CD4-positive, alpha-beta T cell treated with Interleukin-12 subunit alpha and Interleukin-12 subunit beta, for 1 hour (primary cell): Measurements from ENCODE around the gene BMP10.

ENCODE experiments used
- DNase-seq: peaks from one replicate; pipeline ENCODE4 v3.0.0-alpha.2; 2020

BMP10 gene

GRCh38 chr2:68849579-68850030, 21.6 kb downstream of the BMP10 start:
- DNase-seq = no peak

- no peak for DNase-seq
Measured at GRCh38 chr2:68847751-68848150, 23.4 kb downstream of the BMP10 start.

GRCh38 chr2:68846091-68846490, 25.1 kb downstream of the BMP10 start:
- DNase-seq = no peak

GRCh38 chr2:68845043-68845442, 26.2 kb downstream of the BMP10 start:
- DNase-seq = no peak

DNA sequence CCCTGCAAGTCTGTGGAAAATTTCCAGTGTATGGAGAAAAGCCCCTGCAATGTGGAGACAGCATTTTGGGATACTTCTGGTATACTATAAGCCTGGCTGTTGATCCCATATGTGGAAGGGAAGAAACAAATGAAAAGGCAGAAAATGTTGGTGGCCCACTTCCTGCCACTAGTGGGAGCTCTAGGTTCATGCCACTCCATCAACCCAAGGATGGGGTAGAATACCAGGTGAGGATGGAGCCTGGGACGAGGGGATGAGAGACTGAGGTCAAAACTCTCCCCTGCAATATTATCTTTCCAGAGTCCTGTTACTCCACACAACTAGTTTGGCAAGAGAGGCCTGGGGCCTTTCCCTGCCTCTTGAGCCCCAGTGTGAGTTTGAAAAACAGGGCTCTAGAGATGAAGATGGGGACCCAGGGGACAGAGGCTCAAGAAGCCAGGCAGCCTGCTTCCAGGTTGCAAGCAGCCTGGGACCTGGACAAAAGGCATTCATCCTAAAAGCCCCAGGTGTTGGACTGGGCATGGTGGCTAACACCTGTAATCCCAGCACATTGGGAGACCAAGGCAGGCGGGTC, 31.9 kb downstream of the BMP10 start:
- DNase-seq = peak; percentile 46

DNA sequence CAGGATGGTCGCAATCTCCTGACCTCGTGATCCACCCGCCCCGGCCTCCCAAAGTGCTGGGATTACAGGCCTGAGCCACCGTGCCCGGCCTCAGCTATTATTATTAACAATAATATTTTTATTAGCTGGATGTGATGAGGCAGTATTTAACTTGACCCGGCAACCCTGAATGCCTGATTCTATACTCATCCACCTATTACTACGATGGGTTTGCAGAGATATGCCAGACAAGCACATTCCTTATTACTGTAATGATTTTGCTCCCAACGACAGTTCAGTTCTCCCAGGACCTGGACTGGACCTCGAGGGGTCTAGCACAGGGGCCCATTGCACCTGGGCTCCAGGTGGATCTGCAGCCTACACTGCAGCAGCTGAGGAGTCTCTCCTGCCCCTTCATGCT, 32.6 kb downstream of the BMP10 start:
- no peak for DNase-seq

DNA sequence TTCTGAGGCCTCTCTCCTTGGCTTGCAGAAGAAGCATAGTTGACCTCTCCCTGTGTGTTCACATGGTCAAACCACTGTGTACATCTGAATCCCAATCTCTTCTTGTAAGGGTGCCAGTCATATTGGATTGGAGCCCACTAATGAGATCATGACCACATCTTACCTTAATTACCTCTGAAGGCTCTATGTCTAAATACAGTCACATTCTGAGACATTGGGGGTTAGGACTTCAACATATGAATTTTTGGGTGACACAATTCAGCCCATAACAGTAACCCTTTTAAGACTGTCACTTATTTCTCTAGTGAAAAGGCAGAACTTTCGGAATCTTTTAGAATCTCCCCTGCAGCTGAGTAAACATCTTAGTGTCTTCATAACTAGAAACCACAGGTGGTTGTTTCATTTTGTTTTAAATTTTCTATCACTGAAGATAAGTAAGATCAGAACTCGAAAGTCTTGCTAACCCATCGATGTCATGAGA, 33.3 kb downstream of the BMP10 start:
- DNase-seq = no peak

DNA sequence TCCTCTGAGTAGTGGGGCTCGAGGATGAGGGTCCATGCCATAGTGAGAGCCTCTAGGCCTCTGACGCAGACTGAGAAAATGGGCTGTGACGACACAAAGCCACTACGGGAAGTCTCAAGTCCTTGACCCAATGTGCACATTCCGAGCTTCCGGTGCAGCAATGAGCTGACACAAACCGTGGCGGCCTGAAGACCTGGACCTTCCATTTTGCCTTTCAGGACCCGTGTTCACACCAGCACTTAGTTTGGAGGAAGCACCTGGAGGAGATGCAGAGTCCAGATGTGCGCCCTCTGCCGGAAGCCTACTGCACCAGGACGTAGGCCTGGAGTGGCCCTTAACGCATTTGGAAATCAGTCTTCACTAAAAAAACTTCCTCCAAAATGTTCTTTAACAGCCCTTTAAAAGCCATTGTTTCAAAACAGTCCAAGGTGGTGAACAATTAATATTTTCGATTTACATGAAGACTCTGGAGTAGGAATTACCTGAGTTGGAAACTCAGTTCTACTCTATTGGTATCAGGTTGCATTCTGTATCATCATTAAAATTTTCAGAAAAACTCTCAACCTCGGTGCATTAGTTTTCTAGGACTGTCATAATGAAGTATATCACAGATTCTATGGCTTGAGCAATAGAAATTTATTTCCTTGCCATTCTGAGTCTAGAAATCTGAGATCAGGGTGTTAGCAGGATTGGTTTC, 33.9 kb downstream of the BMP10 start:
- peak; percentile 71 for DNase-seq

DNA sequence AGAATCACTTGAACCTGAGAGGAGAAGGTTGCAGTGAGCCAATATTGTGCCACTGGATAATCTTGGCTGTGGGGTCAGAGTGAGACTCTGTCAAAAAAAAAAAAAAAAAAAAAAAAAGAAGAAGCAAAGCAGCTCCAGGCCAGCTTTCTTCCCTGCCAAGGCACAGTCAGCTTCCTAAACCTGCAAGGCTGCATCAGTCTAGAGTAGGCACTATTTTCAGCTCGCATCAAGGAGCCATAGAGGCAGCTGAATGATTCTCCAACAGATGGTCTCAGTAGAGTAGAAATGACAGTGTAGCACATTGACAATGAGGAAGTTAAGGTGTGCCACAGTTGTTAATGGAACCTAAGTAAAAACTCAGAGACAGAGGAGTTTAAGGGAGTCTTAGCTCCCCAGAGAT, 35.6 kb downstream of the BMP10 start:
- DNase-seq = no peak

GRCh38 chr2:68834737-68835376, 36.3 kb downstream of the BMP10 start:
- no peak for DNase-seq

DNA sequence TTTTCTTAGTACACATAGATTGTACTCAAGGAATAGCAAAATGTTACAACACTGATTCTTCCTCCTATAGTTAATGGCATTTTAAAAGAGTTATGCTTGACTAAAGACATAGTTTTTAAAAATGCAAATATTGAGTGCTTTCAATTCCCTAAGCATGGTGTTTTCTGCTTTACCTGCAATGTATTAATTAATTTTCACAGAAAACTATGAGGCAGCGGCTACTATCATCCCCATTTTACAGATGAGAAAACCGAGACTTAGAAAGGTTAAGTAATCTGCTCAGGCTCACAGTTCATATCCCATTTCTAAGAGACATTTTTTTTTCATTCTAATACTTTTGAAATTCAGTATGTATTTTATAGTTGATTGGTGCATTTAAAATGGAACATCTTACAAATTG, 38.0 kb downstream of the BMP10 start:
- no peak for DNase-seq

DNA sequence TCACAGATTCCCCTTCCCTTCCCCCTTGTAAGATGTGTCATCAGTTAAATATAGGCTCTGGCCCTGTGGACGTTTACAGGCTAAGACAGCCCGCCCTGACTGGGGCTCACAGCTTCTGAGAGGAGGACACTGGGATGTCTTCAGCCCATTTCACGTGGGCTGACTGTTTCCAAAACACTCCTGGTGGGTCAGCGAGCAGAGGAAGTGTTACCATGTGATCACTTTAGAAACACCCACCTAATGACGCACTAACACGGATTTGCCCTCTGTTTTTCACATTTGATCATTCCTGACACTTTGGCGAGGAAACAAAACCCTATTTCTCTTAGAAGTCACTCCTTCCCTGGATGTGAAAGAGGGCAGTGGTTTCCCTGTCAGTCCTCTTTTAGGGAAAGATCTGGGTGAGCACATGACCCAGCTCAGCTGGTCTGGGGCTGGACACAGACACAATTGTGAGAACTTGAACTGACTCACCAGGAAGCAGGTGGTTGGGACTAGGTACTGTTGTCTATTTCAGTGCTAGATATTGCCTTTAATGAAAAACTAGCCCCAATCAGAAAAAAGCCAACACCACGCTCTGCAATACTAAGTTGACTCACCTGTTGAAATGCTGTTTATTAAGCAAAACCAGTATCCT, 38.8 kb downstream of the BMP10 start:
- DNase-seq = peak; percentile 58

DNA sequence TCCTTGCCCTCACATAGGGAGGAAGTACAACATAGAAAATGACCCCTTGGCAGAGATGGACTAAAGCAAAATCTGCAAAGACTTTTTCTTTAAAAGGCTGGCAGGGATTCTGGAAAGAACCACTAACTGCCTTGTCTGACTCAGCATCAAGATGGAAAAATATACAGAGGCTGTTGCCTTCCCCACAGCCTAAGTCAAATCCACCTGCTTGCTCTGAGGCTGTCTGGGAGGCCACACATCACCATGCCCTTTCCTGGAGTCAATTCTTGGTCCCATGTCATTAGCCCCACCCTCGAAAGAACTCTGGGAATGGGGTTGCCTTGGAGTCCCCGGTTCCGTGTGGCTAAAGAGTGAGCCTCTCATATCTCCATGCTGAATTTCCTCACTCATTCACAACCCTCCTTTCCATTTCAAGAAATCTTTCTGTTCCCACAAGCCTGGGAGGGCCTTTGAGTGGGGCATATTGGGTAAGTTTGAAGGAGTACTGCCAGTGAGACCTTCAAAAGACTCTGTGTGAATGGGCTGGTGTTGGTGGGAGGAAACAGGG, 39.4 kb downstream of the BMP10 start:
- DNase-seq = no peak

DNA sequence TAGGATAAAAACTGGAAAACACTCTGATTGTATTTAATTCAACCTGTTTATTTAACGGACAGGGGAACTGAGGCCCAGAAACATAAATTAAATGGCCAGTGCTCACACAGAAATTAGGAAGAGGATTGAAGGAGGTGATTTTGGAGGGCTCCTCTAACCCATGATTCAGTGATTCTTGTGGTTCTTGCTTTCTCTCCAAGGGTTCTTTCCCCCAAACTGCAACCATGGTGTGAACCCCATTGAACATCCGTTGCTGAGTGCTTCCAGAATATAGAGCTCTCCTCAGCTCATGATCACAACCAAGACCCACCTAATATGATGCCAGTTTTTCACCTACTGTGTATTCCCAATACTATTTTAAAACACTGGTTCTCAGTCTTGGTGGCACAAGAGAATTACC, 41.4 kb downstream of the BMP10 start:
- peak; percentile 23 for DNase-seq

GRCh38 chr2:68828887-68829708, 42.1 kb downstream of the BMP10 start:
- DNase-seq = peak; percentile 74

GRCh38 chr2:68827666-68828065, 43.5 kb downstream of the BMP10 start:
- DNase-seq = no peak

DNA sequence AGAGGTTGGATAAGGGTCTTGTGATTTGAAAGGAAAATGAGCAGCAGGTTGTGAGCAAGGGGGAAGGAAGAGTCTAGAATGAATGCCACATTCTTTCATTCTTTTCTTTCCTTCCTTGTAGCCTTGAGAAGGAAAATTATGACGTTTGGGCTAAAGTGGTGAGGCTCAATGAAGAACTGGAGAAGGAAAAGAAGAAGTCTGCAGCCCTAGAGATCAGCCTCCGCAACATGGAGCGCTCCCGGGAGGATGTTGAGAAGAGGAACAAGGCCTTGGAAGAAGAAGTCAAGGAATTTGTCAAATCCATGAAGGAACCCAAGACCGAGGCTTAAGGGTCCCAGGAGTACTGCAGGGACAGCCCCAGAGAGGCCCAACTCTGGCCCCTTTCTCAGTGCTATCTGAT, 45.3 kb downstream of the BMP10 start:
- no peak for DNase-seq

DNA sequence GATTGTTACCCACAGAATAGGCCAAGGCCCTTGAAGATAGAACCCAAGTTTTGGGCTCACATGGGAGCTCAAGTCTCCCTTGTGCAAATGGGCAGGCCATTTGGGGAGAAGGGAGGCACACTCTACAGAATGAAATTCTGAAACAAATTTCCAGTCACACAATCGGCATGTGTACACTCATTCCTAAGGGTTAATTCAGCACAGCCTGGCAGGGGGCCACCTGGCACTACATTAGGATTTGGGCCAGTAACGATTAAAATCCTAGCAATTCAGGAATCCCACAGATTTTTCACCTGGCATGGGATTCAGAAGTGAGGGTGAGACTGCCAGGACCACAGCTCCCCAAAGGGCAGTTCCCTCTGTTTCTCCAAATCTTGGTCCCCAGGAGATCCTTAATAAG, 46.4 kb downstream of the BMP10 start:
- no peak for DNase-seq

DNA sequence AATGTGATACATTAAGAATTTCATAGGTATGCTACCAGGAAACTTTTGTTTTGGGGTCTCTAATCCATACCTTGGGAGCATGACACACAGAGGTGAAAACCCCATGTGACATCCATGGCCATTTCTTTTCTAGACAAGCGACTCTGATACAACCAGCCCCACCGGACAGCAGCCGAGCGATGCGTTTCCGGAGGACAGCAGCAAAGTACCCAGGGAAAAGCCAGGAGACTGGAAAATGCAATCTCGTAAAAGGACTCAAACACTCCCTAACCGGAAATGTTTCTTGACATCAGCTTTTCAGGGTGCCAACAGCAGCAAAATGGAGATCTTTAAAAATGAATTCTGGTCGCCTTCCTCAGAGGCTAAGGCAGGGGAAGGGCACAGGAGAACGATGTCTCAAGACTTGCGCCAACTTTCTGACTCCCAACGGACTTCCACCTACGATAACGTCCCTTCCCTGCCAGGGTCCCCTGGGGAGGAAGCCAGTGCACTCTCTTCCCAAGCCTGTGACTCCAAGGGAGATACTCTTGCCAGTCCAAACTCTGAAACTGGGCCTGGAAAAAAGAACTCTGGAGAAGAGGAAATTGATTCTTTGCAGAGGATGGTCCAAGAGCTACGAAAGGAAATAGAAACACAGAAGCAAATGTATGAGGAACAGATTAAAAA, 48.9 kb downstream of the BMP10 start:
- DNase-seq = no peak

- no peak for DNase-seq
Measured at GRCh38 chr2:68819556-68819955, 51.6 kb downstream of the BMP10 start.

GRCh38 chr2:68817306-68817705, 53.9 kb downstream of the BMP10 start:
- DNase-seq = no peak
